ENCODE results near the gene TRIM3.

TRIM3 gene

DNA sequence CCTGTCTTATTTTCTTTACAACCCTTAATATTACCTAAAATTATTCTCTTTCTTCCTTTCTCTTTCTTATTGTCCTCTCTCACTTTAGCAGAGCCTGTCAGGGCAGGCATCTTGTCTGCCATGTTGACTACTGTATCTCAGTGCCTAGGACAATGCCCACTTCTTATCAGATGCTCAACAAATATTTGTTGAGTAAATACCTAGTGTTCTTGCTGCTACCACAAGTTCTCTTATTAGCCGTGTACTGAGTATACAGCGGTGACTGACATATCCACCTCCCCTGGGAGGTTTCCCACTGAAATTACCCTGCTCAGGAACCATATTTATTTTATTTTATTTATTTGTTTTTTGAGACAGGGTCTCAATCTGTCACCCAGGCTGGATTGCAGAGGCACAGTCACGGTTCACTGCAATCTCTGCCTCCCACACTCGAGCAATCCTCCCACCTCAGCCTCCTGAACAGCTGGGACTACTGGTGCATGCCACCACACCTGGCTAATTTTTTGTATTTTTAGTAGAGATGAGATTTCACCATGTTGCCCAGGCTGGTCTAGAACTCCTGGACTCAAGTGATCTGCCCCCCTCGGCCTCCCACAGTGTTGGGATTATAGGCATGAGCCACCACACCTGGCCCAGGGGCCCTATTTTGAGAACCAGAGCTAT is 39.6 kb downstream of the TRIM3 start:
- no peak for DNase-seq

DNA sequence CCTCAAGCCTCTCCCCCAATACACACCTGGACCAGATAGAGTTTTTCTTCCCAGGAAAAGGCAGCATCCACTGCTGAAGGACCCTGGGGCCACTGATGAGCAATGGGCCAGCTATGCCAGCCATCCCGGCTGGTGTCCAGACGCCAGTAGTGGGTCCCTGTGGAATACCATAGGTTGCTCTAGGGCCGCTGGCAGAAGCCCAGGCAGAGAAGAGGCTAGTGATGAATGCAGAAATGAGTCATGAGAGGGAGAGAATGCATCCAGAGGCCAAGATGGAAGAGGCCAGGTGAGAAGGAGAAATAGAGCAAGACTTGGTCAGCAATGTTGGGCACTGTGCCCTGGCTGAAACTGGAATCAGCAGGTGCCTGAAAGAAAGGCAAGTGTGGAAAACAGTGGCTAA is 41.9 kb downstream of the TRIM3 start:
- no peak for DNase-seq

DNA sequence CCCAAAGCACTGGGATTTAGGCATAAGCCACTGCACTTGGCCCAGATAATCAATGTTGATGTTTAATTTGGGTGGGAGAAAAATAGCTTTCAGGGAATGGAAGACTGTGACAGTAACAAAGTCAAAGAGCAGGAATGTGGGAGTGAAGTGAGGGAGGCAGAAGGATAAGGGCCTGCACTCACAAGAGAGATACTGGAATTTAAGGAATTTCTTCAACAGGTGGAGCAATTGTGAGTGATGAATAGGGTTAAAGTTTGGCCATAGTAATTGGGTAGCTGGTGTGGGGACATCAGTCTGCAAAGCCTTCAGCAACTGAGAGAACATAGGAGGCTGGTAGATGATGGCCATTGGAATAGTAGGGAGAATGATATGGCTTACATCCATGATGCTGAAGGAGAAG is 46.2 kb downstream of the TRIM3 start:
- no peak for DNase-seq

DNA sequence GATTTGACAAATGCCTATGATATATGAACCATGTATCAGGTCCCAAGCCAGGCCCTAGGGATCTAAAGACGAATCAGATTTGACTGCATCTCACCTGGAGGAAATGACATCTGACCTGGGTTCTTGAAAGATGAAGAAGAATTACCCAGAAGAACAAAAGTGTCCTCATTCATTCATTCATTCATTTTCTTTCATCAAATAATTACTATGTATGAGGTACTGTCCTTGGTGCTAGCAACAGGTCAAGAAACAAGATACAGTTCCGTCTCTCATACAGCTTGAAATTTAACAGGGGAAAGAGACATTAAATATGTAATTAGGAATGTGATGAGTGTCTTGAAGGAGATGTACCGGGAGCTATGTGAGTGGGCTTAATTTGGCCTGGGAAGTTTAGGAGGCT is 53.1 kb downstream of the TRIM3 start:
- DNase-seq = no peak

DNA sequence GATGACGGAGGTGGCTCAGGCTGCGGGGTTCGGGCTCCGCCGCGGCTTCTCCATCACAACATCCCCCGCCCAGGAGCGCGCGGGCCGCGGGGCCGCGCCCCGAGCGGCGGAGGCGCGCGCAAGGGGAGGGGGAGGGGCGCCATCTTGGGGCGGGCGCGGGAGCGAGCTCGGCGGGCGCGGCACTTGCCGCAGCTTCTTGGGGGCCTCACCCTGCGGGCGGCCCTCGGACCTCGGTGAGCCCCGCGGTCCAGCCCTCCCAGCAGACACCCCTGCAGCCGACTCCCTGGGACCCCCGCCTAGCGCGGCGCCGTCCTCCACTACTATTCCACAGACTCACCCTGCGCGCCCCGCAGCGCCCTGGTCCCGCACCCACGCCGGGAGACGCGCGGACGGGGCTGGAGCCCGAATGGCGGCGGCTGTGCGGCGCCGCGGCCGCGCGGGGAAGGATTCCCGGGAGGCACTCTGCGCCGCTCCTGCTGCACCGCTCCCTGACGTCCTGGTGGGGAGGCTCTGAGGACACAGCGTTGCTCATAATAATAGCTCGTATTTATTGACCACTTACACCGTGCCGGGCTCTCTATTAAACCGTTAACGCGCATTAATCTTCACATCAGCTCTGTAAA is 54.6 kb downstream of the TRIM3 start, which contains the start of gene APBB1:
APBB1 (minus strand) TSS at position 86 of the 623 bp plus-strand sequence. CDS start 7,747 bp downstream, outside the sequence.
- DNase-seq = no peak

DNA sequence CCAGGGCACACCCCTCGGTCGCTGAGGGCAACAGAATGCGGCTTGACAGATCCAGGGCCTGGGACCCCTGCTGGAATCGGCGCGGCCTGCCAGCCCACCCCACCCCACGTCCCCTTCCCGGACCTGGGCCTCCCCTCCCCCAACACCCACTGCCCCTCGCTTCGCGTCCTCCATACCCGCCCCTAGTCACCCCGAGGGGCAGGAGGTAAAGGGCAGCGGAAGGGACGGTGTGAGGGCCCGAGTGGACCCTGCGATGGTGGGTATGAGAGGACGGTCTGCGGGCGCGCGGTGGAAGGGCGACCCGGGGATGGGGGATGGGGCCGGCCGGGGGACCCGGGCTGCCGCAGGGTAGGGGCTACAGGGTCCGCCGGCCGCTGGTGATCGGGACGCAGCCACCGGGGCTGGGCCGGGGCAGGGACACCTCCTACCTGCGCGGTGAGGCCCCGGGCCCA is 55.2 kb downstream of the TRIM3 start:
- no peak for DNase-seq

DNA sequence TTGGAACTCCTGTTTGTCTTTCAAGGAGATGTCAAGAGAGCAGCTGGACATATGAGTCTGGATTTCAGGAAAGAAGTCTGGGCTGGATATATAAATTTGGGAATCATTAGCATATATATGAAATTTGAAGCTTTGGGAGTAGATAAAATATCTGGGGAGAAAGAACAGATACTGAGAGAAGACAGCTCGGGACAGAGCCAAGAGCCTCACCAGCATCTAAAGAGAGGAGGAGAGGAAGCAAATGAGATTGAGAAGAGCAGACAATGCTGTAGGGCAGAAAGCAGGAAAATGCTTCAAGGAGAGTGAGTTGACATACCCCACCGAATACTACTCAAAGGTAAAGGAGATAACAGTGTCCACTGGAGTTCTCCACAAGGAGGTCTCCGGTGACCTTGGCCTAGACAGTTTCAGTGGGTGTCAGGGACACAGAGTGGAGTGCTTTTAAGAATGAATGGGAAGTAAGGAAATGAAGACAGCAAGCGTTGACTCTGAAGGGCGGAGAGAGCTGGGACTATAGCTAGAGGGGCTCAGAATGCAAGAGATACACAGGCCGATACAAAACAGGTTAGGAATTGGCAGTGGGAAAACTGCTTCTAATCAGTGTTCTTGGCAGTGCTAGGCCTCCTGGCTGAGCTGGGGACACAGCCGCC is 55.7 kb downstream of the TRIM3 start:
- no peak for DNase-seq

DNA sequence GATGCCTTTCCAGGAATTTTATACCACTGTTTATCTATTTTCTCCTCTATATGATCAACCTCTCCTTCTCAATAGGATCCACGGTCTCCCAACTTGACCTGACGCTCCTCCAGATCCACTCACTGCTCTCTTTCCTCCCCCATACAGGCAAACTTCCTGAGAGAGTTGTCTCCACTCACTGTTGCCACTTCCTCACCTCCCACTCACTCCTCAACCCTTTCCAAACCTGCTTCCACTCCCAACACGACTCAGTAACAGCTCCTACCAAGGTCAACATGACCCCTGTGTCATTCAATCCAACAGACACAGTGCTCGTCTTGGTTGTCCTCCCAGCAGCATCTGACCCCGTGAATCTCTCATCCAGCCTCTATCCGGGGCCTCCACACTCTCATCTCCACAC is 57.9 kb downstream of the TRIM3 start:
- no peak for DNase-seq

DNA sequence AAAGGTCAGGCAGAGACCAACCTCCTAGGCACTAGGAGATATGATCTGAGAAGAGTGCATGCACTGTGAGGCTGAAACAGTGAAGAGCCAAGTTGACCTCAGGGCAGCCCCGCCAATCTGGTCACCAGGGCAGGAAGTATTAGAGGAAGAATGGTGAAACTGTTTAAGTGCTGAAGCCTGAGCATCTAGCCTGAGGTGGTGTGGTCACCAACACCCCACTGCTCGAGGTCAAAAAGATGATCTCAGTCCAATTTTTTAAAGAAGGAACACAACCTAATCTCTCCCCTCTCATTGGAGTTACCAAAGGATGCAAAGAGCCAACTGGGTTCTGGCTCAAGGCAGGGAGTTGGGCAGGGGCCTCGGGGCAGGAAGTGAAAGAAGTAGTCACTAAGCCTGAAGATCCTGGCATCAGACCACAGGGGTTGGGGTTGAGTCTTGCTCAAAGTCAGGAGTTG is 58.8 kb downstream of the TRIM3 start:
- DNase-seq = no peak

DNA sequence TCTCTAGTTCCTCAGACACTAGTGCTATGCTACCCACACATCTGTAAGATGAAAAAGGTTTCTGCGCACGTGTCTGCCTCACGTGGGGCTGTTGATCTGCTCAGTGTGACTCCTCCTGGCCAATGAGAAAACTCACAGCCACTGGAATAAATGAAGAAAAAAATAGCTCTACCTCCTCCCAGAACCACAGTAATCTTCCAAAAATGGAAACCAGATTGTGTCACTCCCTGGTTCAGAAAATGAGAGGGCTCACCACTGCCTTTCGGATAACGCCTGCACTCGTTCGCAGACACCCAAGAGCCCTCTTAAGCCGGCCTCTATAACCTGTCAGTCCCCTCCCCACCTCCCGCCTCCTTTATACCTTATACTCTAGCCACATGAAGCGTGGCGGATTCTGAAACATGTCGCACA is 59.9 kb downstream of the TRIM3 start:
- no peak for DNase-seq

DNA sequence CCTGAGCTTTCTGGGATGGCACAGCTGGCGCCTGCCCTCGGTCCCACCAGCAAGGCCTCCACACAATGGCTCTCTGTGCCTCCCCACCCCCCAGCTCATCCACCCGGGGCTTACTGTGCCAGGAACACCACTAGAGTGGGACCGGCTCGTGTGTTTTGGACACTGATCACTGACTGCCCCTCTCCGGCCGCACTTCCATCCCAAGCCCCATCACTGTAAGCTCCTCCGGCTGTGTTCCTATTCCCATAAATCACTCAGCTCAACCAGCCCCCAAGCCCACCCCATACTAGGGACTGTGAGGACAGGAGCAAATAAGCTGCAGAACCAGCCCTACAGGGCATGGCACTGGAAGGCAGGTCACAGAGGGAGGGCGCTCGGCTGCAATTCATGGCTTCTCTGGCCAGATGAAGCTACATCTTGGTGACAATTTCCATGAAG is 62.1 kb downstream of the TRIM3 start:
- DNase-seq = no peak

DNA sequence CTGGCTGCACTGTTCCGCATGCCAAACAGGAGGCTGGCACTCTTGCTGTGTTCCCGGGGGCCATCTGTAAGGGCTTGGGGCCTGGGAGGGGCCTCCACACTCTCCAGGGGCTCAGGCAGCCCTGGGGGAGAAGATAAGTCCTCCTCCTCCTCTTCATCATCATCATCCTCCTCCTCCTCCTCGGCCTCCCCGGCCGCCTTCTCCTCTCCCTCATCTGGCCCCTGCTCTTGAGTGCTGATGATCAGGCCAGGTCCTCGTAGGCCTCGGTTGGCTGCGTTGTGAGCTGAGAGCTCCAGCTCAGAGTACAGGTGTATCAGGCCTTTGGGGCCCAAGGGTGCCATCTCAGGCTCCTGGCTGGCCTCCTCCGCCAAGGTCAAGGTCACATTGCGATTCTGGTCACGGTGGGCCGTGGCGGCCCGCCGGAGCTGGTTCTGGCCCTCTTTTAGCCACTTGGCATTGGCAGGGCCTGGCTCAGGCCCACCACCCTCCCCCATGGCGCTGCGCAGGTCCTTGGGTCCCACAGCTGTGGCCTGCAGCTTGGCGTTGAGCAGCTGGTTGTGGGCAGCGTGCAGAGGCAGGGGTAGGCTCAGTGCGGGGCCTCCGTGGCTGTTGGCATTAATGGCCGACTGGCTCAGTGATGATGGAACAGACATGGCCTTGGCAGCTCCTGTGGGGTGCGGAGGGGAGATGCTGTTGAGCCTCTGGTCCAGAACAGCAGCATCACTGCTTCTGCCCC is 62.9 kb downstream of the TRIM3 start:
- DNase-seq = no peak

DNA sequence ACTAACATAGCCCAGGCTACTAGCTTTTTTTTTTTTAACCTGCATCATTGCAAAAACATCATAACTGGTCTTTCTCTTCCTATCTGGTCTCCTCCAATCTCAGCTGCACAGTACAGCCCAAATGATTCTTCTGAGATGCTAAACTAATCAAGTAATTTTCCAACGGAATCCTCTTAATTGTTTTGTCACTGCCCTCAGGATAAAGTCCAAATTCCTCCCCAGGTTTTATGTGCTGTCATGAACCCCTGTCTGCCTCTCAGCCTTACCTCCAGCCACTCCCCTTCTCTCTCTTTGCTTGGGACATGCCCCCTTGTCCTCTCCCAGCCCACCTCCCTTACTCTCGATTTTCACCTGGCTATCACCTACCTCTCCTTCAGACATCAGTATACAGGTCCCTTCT is 67.4 kb downstream of the TRIM3 start:
- no peak for DNase-seq

DNA sequence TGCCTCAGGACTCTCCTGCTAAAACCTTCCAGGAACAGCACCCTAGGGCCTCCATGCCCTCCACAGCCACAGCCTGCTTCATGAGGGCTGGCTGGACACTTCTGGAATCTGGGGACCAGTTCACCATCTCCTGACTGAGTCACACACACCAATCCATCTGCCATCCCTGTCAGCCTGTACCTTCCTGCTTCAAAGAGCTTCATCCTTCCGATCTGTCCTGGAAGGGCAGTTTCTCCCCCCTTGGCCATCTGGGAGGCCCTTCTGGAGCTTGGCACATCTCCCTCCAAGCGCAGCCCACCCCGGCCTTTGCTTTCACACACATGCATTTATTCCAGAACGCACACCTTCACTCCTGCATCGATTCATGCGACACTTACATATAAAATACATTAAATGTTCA is 67.9 kb downstream of the TRIM3 start:
- DNase-seq = no peak

DNA sequence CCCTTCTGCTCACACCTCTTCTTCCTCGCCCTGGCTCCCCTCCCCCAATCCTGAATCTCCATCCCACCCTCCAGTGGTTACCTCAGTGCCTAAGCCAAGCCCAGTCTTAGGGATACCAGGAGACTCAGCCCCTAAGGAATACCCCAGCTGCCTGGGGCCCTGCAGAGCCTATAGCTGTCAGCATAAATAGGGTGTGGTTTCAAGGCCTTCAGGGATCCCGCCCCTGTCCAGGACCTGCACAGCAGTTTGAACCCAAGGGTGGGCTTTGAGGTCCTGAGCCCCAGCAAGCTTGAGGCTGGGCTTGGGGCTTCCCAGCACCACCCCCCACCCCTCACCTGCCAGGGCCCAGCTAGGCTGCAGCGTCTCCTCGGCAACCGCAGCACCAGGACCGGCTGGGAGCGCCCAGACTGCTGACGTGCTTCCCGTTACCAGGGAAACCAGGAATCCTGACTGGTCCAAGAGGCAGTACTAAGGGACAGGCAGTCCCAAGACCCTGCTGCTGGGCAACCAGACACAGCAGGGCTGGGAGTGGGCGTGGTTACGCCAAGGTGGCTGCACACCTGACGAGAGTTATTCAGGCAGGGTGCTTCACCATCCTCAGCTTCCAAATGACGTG is 68.6 kb downstream of the TRIM3 start:
- DNase-seq = no peak

DNA sequence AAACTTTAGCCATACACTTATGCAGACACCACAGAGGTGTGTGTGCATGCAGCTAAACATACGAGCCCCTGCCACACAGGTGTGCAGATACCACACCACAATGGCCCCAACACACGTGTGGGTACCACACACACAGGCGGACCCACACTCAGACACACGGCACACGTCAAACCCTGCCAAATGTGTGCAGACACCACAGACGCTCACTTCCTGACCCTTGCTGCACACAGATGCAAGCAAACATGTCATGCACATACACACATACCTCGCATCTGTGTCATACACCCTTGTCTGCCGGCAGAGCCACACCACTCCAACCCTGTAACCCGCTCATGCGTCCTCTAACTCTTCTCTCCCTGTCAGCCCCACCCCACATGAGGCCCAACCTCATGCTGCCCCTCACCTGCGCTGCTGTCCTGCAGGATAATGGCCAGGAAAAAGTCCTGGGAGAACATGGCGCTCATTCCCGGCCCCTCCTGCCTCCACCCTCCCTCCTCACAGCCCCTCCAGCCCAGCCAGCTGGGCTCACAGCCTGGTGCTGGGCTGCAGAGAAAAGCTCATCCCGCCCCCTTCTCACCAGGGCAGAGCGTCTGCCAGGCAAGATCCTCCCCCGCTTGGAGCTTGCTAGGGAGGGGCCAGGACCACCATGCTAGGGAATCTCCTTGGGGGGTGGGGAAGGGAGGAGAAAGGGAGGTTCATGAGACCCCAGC is 69.2 kb downstream of the TRIM3 start:
- no peak for DNase-seq

DNA sequence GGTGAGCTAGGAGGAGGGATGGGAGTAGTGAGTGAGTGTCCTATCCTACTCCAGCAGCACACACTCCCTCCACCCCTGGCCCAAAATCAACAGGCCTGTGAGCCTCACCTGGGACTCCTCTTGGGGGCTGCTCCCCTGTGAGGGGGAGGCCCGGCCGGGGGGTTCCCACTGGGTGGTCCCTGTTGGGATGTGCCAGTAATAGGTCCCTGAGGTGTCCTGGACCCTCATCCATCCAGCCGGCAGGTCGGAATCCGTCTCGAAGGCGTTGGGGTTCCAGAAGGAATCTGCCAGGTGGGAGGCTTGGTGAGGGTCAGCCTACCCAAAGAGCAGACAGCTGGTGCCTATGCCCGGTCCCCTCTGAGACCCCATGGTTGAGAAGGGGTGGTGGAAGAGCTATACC is 70.2 kb downstream of the TRIM3 start:
- DNase-seq = no peak

DNA sequence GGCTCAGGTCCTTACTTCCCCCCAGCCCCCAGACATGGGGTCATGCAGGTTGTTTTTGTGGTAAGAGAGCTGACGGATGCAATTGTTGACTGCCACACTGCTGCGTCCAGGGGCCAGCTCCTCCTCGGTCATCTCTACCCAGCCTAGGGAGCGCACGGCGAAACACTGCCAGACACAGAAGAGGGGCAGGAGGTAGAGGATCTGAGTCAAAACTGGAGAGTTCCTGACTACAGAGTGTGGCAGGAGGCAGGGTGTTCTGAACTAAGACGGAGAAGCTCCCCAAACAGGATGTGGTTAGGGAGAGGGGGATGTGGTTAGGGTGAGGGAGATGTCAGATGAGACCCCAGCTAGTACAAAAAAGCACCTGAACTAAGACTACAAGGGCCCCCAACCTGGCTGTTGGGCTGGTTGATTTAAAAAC is 71.2 kb downstream of the TRIM3 start:
- DNase-seq = no peak

DNA sequence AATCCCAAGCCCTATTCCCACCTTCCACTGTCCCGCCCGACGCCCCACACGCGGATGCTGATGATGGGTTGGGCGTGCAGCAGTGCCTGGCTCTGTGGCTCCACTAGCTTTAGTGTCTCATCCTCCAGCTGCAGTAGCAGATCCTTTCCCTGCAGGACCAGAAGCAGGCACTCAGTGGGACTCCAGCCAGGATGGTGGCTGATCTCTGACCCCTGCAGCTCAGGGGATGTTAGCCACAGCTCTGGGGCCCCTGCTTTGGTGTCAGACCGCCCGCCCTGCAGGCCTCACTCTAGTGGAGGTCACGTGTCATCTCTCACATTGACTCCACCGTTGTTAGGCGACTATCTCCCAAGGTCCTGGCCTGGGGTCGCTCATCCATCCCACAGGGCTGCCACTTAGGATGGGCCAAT is 71.7 kb downstream of the TRIM3 start:
- no peak for DNase-seq

DNA sequence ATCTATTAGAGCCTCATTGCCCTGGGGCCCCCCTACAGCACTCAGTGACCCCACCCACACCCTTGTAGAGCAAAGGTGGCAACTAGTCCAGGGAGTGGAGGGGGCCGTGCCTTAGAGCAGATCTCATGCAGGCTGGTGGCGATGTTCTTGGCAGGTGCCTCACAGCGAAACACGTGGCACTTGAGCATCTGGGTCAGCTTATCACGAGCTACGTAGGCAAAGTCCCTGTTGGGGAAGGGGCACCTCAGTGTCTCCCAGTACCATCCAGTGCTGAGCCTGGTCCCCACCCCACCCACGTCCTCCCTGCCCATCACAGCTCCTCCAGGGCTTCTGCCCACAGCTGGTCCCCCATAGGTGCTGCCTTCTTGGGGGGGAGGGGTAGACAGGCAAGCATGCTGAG is 72.3 kb downstream of the TRIM3 start:
- DNase-seq = no peak

DNA sequence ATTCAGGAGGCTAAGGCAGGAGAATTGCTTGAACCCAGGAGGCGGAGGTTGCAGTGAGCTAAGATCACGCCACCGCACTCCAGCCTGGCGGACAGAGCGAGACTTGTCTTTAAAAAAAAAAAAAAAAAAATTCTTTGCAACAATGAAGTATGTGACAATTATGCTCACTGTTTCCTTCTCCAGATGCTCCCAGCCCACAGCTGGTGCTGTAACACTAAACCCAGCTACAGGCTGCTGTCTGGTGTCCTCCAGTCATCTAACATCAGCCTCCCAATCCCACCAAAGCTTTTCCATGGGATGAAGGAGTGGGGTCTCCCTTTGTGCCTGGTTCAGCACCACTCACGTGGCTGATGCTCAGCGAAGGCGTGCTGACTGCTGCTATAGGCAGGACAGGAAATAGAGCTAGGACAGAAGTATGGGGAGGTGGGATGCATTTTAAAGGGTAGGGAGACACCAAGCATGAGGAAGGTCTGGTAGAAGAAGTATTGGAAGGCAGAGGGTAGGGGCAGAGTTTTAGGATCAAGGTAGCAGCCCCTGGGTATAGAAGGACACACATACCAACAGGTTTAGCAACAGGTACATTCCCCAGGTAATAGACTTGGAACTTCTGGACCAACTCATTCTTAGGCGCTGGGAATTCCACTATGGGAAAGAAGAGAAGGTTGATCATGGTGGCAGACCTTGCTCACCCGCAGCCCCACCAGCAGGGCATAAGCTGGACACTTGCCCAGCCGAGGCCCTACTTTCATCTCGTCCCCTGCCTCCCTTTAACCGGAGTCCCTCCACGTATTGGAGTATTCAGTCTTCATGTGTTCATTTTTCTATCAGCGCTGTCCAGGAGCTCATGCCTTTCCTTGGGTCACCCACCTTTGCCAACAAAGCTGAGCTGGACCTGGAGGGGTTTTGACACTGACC is 73.1 kb downstream of the TRIM3 start:
- no peak for DNase-seq

All from NCI-H2081 treated with DMSO at 0.1 percent for 48 hours (cell line).